ENCODE results near the gene IBA57. TPM values are rescaled to one million over a fixed set of nuclear protein-coding genes. Genes with fewer than 3 reads are reported as not detected.

IBA57 gene
- total RNA-seq, 2 donors from 2014 or later, result 6.8 to 7.7 TPM

DNA sequence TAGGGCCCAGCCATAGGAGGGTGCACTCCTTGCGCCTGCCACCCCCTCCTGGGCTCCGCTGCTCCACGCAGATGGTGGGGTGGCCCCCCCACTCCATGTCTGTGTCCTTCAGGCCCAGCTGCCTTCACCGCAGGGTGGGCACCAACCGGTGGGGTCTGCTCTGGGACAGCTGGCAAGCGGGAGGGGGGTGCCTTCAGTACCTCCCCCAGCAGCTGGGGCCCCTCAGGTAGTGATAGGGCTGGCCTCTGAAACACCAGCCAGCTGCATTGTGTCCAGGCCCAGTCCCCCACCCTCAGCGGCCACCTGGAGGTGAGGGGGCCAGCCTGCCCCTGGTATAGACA, 15.5 kb upstream of the IBA57 start:
- Histone ChIP-seq H3K9me3 (ENCODE audit: control insufficient read depth, low read length) (no peaks in the 10 kb centered on the region), H3K4me1 (ENCODE audit: control insufficient read depth, insufficient read depth, low read length) (no peaks in the 10 kb centered on the region), H3K27me3 (ENCODE audit: control insufficient read depth, insufficient read depth, low read length, poor library complexity, severe bottlenecking) (no peaks in the 10 kb centered on the region), H3K27ac (ENCODE audit: low read depth, low read length) (peak overlapping the region; percentile 49), H3K36me3 (ENCODE audit: control insufficient read depth, insufficient read depth, low read length) (peaks cover 3% of the 10 kb centered on the region), H3K4me3 (ENCODE audit: low read length) (no peak overlapping the region), H3K9ac (ENCODE audit: extremely low read depth, low read length, poor library complexity, severe bottlenecking) (no peak overlapping the region)
- no peaks in the 10 kb centered on the region for H3K4me1 Mint-ChIP-seq
- no peaks in the 10 kb centered on the region for H3K27me3 Mint-ChIP-seq (ENCODE audit: insufficient read depth)
- DNase-seq, result no peak
- no peaks in the 10 kb centered on the region for H3K36me3 Mint-ChIP-seq (ENCODE audit: low read depth)
- TF ChIP-seq CTCF (conservative IDR thresholded peaks at IDR 0.05), result no peak
- no peaks in the 10 kb centered on the region for H3K9me3 Mint-ChIP-seq
- no peak overlapping the region for H3K4me3 Mint-ChIP-seq
- no peak overlapping the region for H3K27ac Mint-ChIP-seq
- WGBS, 2 experiments (ENCODE audit: insufficient coverage in 1 of 2, insufficient read length in 1 of 2), result 70 to 92% methylated on average over 2 to 7 of the region's 7 CpGs

- Mint-ChIP-seq H3K36me3 (ENCODE audit: low read depth) (no peaks in the 10 kb centered on the region), H3K4me3 (no peak overlapping the region), H3K4me1 (no peaks in the 10 kb centered on the region), H3K27me3 (ENCODE audit: insufficient read depth) (no peaks in the 10 kb centered on the region), H3K27ac (no peak overlapping the region), H3K9me3 (no peaks in the 10 kb centered on the region)
- Histone ChIP-seq H3K9me3 (ENCODE audit: control insufficient read depth, low read length) (no peaks in the 10 kb centered on the region), H3K4me3 (ENCODE audit: low read length) (no peak overlapping the region), H3K27me3 (ENCODE audit: control insufficient read depth, insufficient read depth, low read length, poor library complexity, severe bottlenecking) (no peaks in the 10 kb centered on the region), H3K27ac (ENCODE audit: low read depth, low read length) (no peak overlapping the region), H3K36me3 (ENCODE audit: control insufficient read depth, insufficient read depth, low read length) (peaks cover 3% of the 10 kb centered on the region), H3K9ac (ENCODE audit: extremely low read depth, low read length, poor library complexity, severe bottlenecking) (no peak overlapping the region), H3K4me1 (ENCODE audit: control insufficient read depth, insufficient read depth, low read length) (no peaks in the 10 kb centered on the region)
- peak; percentile 45 for DNase-seq
- no peak for TF ChIP-seq CTCF (conservative IDR thresholded peaks at IDR 0.05)
- WGBS, 2 experiments (ENCODE audit: insufficient coverage in 1 of 2, insufficient read length in 1 of 2), result 88 to 100% methylated on average over 2 to 16 of the region's 17 CpGs
Observed at GRCh38 chr1:228150461-228151179, 15.0 kb upstream of the IBA57 start.

DNA sequence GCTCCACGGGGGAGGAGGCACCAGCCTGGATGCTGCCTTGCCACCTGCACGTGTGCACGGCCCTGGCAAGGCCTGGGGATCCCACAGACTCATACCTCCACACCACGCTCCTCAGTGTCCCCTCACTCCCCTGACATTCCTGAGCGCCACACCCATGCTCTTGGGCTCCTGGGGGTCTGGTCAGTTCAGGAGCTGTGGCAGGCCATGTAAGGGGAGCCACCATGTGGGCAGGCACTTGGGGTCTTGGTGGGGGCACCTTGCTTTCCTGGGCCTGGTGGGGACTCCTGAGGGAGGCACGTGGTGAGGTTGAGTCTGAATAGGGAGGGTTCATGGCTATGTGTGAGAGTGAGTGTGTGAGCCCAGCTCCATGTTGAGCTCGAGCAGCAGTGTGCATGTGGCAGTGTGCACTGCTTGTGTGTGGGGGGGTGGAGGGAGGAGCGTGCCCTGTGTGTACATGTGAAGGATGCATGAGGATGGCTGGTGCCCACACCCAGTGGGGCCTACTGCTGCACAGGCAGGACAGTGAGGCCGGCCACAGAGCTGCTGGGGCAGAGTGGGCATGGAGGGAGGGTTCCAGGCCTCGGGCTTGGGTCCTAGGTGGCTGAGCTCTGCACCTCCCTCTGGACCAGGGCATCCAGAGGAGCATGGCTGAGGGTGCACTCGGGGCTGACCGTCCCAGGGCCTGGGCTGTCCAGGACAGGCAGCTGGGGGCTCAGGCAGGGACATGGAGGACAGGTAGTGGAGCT, 14.3 kb upstream of the IBA57 start:
- no peaks in the 10 kb centered on the region for H3K36me3 ChIP-seq (ENCODE audit: control insufficient read depth, insufficient read depth, low read length)
- no peak overlapping the region for H3K27ac ChIP-seq (ENCODE audit: low read depth, low read length)
- H3K4me1 ChIP-seq (ENCODE audit: control insufficient read depth, insufficient read depth, low read length), result no peaks in the 10 kb centered on the region
- TF ChIP-seq CTCF (conservative IDR thresholded peaks at IDR 0.05), result no peak
- no peaks in the 10 kb centered on the region for H3K27me3 Mint-ChIP-seq (ENCODE audit: insufficient read depth)
- H3K27me3 ChIP-seq (ENCODE audit: control insufficient read depth, insufficient read depth, low read length, poor library complexity, severe bottlenecking), result no peaks in the 10 kb centered on the region
- no peaks in the 10 kb centered on the region for H3K4me1 Mint-ChIP-seq
- no peaks in the 10 kb centered on the region for H3K36me3 Mint-ChIP-seq (ENCODE audit: low read depth)
- DNase-seq, result peak; percentile 41
- no peaks in the 10 kb centered on the region for H3K9me3 Mint-ChIP-seq
- no peak overlapping the region for H3K4me3 ChIP-seq (ENCODE audit: low read length)
- H3K9me3 ChIP-seq (ENCODE audit: control insufficient read depth, low read length), result no peaks in the 10 kb centered on the region
- H3K4me3 Mint-ChIP-seq, result no peak overlapping the region
- WGBS, 2 experiments (ENCODE audit: insufficient coverage in 1 of 2, insufficient read length in 1 of 2), result 90 to 96% methylated on average over 7 to 12 of the region's 12 CpGs
- no peak overlapping the region for H3K27ac Mint-ChIP-seq
- H3K9ac ChIP-seq (ENCODE audit: extremely low read depth, low read length, poor library complexity, severe bottlenecking), result no peak overlapping the region
